ENCODE measurements around the gene PI4K2A. TPM values are rescaled to one million over a fixed set of nuclear protein-coding genes. Genes with fewer than 3 reads are reported as not detected.

PI4K2A gene
- total and polyA plus RNA-seq, 2 of the 13 experiments (the other 11 are each of a cell fraction or from before 2014, with no cell fraction given) = 10.9 to 14.3 TPM

GRCh38 chr10:97650726-97651125, 10.3 kb downstream of the PI4K2A start:
- Histone ChIP-seq H3K27ac (ENCODE audit: extremely low read length, insufficient read depth, low read length) (no peak overlapping the region), H4K20me1 (ENCODE audit: insufficient read depth, low read length) (no peaks in the 10 kb centered on the region), H3K79me2 (ENCODE audit: insufficient read depth, low read length) (peaks cover 5% of the 10 kb centered on the region), H3K9ac (ENCODE audit: insufficient read depth, low read depth, low read length) (no peak overlapping the region), H3K36me3 (replicated peaks in 1 of 2; ENCODE audit: control insufficient read depth in 1 of 2, insufficient read depth in 2 of 2, low read length in 2 of 2) (peaks cover 15 to 40% of the 10 kb centered on the region in 2 experiments), H3K4me3 (replicated peaks in 1 of 3; ENCODE audit: insufficient read depth in 1 of 3, low read depth in 2 of 3, low read length in 3 of 3) (no peak overlapping the region), H3K4me2 (ENCODE audit: low read depth, low read length) (no peak overlapping the region), H3K9me3 (ENCODE audit: low read length) (no peaks in the 10 kb centered on the region), H3K4me1 (ENCODE audit: insufficient read depth, low read length) (peaks cover 16% of the 10 kb centered on the region; the same call in 1 of the 2 replicates), H2AFZ (ENCODE audit: low read length) (no peak overlapping the region), H3K27me3 (ENCODE audit: control insufficient read depth in 1 of 2, insufficient read depth in 2 of 2, low read length in 2 of 2) (no peaks in the 10 kb centered on the region)
- no TSS peak for BruUV-seq (replicated peaks)
- WGBS (ENCODE audit: low lambda C conversion rate) = 93% methylated on average over 3 of the region's 3 CpGs
- ChIA-PET POLR2A (no interaction called here), CTCF (ENCODE audit: low intra/inter-chr PET ratio, low total read pairs) (no interaction called here)
- DNase-seq (ENCODE audit: low spot score) (no peak), FAIRE-seq (no peak), ATAC-seq (no peak)
- no peak for TF ChIP-seq ZNF335 (CRISPR knock-in tag; IDR thresholded peaks at IDR 0.05)
- no peak for TF ChIP-seq CBFB (CRISPR knock-in tag; IDR thresholded peaks at IDR 0.05)
- TF ChIP-seq PITX1 (CRISPR knock-in tag; IDR thresholded peaks at IDR 0.05) = no peak
- no peak for TF ChIP-seq ZNF710 (CRISPR knock-in tag; IDR thresholded peaks at IDR 0.05; ENCODE audit: borderline replicate concordance)
- TF ChIP-seq PATZ1 (CRISPR knock-in tag; IDR thresholded peaks at IDR 0.05) = no peak
- no peak for TF ChIP-seq TFAP4 (IDR thresholded peaks at IDR 0.05; ENCODE audit: borderline replicate concordance, low read depth)
- TF ChIP-seq SP140L (CRISPR knock-in tag; IDR thresholded peaks at IDR 0.05; ENCODE audit: borderline replicate concordance) = no peak
- TF ChIP-seq ZFP91 (CRISPR knock-in tag; IDR thresholded peaks at IDR 0.05; ENCODE audit: borderline replicate concordance) = no peak
- TF ChIP-seq ZNF646 (CRISPR knock-in tag; IDR thresholded peaks at IDR 0.05) = no peak
- no peak for TF ChIP-seq ZNF510 (CRISPR knock-in tag; IDR thresholded peaks at IDR 0.05; ENCODE audit: low read depth)
- no peak for TF ChIP-seq SALL1 (CRISPR knock-in tag; IDR thresholded peaks at IDR 0.05)
- intact Hi-C loops (cut with micrococcal nuclease; ENCODE audit: unreplicated experiment) (no loop called here), in situ Hi-C loops (cut with HindIII; ENCODE audit: extremely low pct_ligation_motif_present, low pct_unique_long_range_greater_than_20kb) (no loop called here)
